Upper lobe of right lung (tissue), 1 donor: ENCODE measurements around the gene ZNF213. TPM values are rescaled to one million over a fixed set of nuclear protein-coding genes. Genes with fewer than 3 reads are reported as not detected.

Experiments used
- ATAC-seq: fragments of 200-7000 bp; cut with Tn5 transposase; one replicate; pipeline ENCODE4 v1.9.1; 2020; ENCODE audit warnings: mild to moderate bottlenecking, moderate library complexity
- DNase-seq: peaks from one replicate; pipeline ENCODE4 v3.0.0-alpha.2; 2020
- H3K27ac ChIP-seq: fragments of 200-600 bp; one replicate; pipeline ENCODE4 v1.8.0; 2022
- H3K27me3 ChIP-seq: fragments of 200-600 bp; one replicate; pipeline ENCODE4 v1.8.0; 2022; ENCODE audit warnings: mild to moderate bottlenecking
- H3K36me3 ChIP-seq: fragments of 200-600 bp; one replicate; pipeline ENCODE4 v1.8.0; 2022
- H3K4me1 ChIP-seq: fragments of 200-600 bp; one replicate; pipeline ENCODE4 v1.8.0; 2022
- H3K4me3 ChIP-seq: fragments of 200-600 bp; one replicate; pipeline ENCODE4 v1.8.0; 2022; ENCODE audit warnings: mild to moderate bottlenecking
- H3K9me3 ChIP-seq: fragments of 200-600 bp; one replicate; pipeline ENCODE4 v1.8.0; 2022
- CTCF ChIP-seq: fragments of 200-600 bp; IDR thresholded peaks from one replicate; pipeline ENCODE4 v1.8.0; 2022; ENCODE audit warnings: antibody characterized with exemption
- intact Hi-C: fragments of 100-400 bp; cut with DNase I; formaldehyde crosslinking; loops from one replicate; pipeline ENCODE4 v1.11.0; 2022
- total RNA-seq: library from RNA; stranded (reverse); fragmentation: NEBNext Ultra II Directional; extraction: Animal tissue kit (Norgen Biotek cat#: 25700); gene quantifications from one replicate; pipeline ENCODE4 v1.2.1, GENCODE V29; 2021
- donor health status: DM: no; HTN: yes; CAD: no; lungs with severe emphysema.

ZNF213 gene
- total RNA-seq, 1 donor from 2014 or later, result 9.1 TPM

GRCh38 chr16:3118204-3118790 is 16.5 kb upstream of the ZNF213 start:
- Histone ChIP-seq H3K27ac (no peak overlapping the region), H3K9me3 (no peaks in the 10 kb centered on the region), H3K27me3 (no peaks in the 10 kb centered on the region), H3K4me1 (peaks cover 10% of the 10 kb centered on the region), H3K36me3 (peaks cover 31% of the 10 kb centered on the region), H3K4me3 (no peak overlapping the region)
- ATAC-seq (no peak), DNase-seq (no peak)
- no peak for TF ChIP-seq CTCF
- intact Hi-C loops, result no loop called here

- no peak for ATAC-seq
- H3K4me3 ChIP-seq, result no peak overlapping the region
- H3K9me3 ChIP-seq, result no peaks in the 10 kb centered on the region
- DNase-seq, result no peak
- no peaks in the 10 kb centered on the region for H3K27me3 ChIP-seq
- peaks cover 9% of the 10 kb centered on the region for H3K4me1 ChIP-seq
- TF ChIP-seq CTCF, result no peak
- intact Hi-C loops, result no loop called here
- no peak overlapping the region for H3K27ac ChIP-seq
- H3K36me3 ChIP-seq, result peaks cover 31% of the 10 kb centered on the region
Observed at GRCh38 chr16:3118846-3119245, 16.0 kb upstream of the ZNF213 start.

GRCh38 chr16:3119286-3119685 is 15.5 kb upstream of the ZNF213 start:
- ATAC-seq (no peak), DNase-seq (no peak)
- Histone ChIP-seq H3K36me3 (peaks cover 31% of the 10 kb centered on the region), H3K4me1 (peaks cover 6% of the 10 kb centered on the region), H3K4me3 (no peak overlapping the region), H3K9me3 (no peaks in the 10 kb centered on the region), H3K27me3 (no peaks in the 10 kb centered on the region), H3K27ac (no peak overlapping the region)
- no peak for TF ChIP-seq CTCF
- intact Hi-C loops, result no loop called here

GRCh38 chr16:3119701-3120408 is 15.0 kb upstream of the ZNF213 start:
- peak; percentile 57 for DNase-seq
- peaks cover 30% of the 10 kb centered on the region for H3K36me3 ChIP-seq
- no peak for TF ChIP-seq CTCF
- H3K9me3 ChIP-seq, result no peaks in the 10 kb centered on the region
- H3K4me3 ChIP-seq, result no peak overlapping the region
- H3K27ac ChIP-seq, result no peak overlapping the region
- peaks cover 6% of the 10 kb centered on the region for H3K4me1 ChIP-seq
- no peaks in the 10 kb centered on the region for H3K27me3 ChIP-seq
- ATAC-seq, result no peak
- intact Hi-C loops, result no loop called here

GRCh38 chr16:3120435-3120834 is 14.4 kb upstream of the ZNF213 start:
- no peaks in the 10 kb centered on the region for H3K9me3 ChIP-seq
- peaks cover 6% of the 10 kb centered on the region for H3K4me1 ChIP-seq
- peaks cover 26% of the 10 kb centered on the region for H3K36me3 ChIP-seq
- DNase-seq, result no peak
- no peak overlapping the region for H3K4me3 ChIP-seq
- no peak for TF ChIP-seq CTCF
- no peak overlapping the region for H3K27ac ChIP-seq
- ATAC-seq, result no peak
- intact Hi-C loops, result no loop called here
- H3K27me3 ChIP-seq, result no peaks in the 10 kb centered on the region
